H1 (cell line): ENCODE measurements around the gene ZC3H12C. TPM values are rescaled to one million over a fixed set of nuclear protein-coding genes. Genes with fewer than 3 reads are reported as not detected.

Source experiments
- CTCF ChIA-PET: fragments of 300-600 bp; sonication (Branson Sonifier 250); formaldehyde crosslinking; loops from one replicate; lab custom pipeline; 2021; ENCODE audit not compliant: partially characterized antibody; lab: Charles Lee
- POLR2A ChIA-PET: fragments of 300-600 bp; sonication (Branson Sonifier 250); formaldehyde crosslinking; loops from one replicate; lab custom pipeline; 2021; ENCODE audit warnings: inconsistent platforms; ENCODE audit not compliant: partially characterized antibody; lab: Charles Lee
- DNase-seq, 2 experiments: peaks; one replicate each; pipeline versions ENCODE4 v3.0.0 to v3.0.0-alpha.2; 2010 to 2022; ENCODE audit warnings: low spot score in 2 of 2, low read depth in 1 of 2, mixed read lengths in 1 of 2
- FAIRE-seq: peaks from 2 replicates; lab custom pipeline; 2011; peaks lifted over from hg19 to GRCh38; lab: Jason Lieb, UNC
- H2AFZ ChIP-seq: 2 replicates; pipeline ENCODE4 v1.8.1; 2012; ENCODE audit warnings: low read length, inconsistent platforms
- H2AK5ac ChIP-seq: 2 replicates; pipeline ENCODE4 v1.6.1; 2013; ENCODE audit warnings: low read depth, low read length
- H2BK120ac ChIP-seq: replicated peaks from 2 replicates; pipeline ENCODE3; 2013; ENCODE audit warnings: low read depth, low read length, inconsistent platforms
- H2BK12ac ChIP-seq: 2 replicates; pipeline ENCODE4 v1.6.1; 2013; ENCODE audit warnings: low read depth, low read length
- H2BK15ac ChIP-seq: 2 replicates; pipeline ENCODE4 v1.6.1; 2013; ENCODE audit warnings: low read length
- H2BK20ac ChIP-seq: 2 replicates; pipeline ENCODE4 v1.6.1; 2013; ENCODE audit warnings: low read length
- H2BK5ac ChIP-seq: 2 replicates; pipeline ENCODE4 v1.6.1; 2013; ENCODE audit warnings: low read depth, low read length
- H3K14ac ChIP-seq: 2 replicates; pipeline ENCODE4 v1.6.1; 2013; ENCODE audit warnings: inconsistent platforms; ENCODE audit not compliant: insufficient read length
- H3K18ac ChIP-seq: 2 replicates; pipeline ENCODE4 v1.6.1; 2013; ENCODE audit warnings: low read length; ENCODE audit errors: extremely low read depth
- H3K23ac ChIP-seq: 2 replicates; pipeline ENCODE4 v1.6.1; 2013; ENCODE audit warnings: inconsistent platforms; ENCODE audit not compliant: insufficient read length
- H3K23me2 ChIP-seq: 2 replicates; pipeline ENCODE4 v1.6.1; 2013; ENCODE audit warnings: low read depth, low read length
- H3K27ac ChIP-seq: 2 replicates; pipeline ENCODE4 v1.6.1; 2011; ENCODE audit warnings: low read depth, low read length, inconsistent platforms
- H3K27me3 ChIP-seq, 4 experiments: replicated peaks in 1 of 4; 1 replicate in 1 of 4; 2 replicates in 3 of 4; pipeline versions ENCODE4 v1.6.1 to v1.8.1; 2011 to 2013; ENCODE audit warnings: low read length in 3 of 4, mild to moderate bottlenecking in 3 of 4, inconsistent platforms in 2 of 4, mixed read lengths in 2 of 4, moderate library complexity in 1 of 4; ENCODE audit not compliant: control insufficient read depth in 3 of 4, insufficient read depth in 3 of 4; ENCODE audit errors: extremely low read depth in 1 of 4
- H3K36me3 ChIP-seq, 4 experiments: 2 replicates each; pipeline versions ENCODE4 v1.6.1 to v1.8.1; 2011 to 2013; ENCODE audit warnings: mild to moderate bottlenecking in 4 of 4, low read length in 3 of 4, moderate library complexity in 2 of 4, control low read depth in 1 of 4, inconsistent platforms in 1 of 4; ENCODE audit not compliant: insufficient read depth in 4 of 4, control insufficient read depth in 2 of 4
- H3K4ac ChIP-seq: replicated peaks from 2 replicates; pipeline ENCODE3; 2013; ENCODE audit warnings: low read length, low read depth, mixed read lengths, inconsistent platforms; ENCODE audit not compliant: insufficient read length
- H3K4me1 ChIP-seq, 4 experiments: replicated peaks in 1 of 4; 1 replicate in 1 of 4; 2 replicates in 3 of 4; pipeline versions ENCODE4 v1.6.1 to v1.8.1; 2011 to 2013; ENCODE audit warnings: low read length in 3 of 4, inconsistent platforms in 2 of 4, mixed read lengths in 1 of 4; ENCODE audit not compliant: insufficient read depth in 4 of 4, control insufficient read depth in 3 of 4
- H3K4me2 ChIP-seq, 2 experiments: 2 replicates each; pipeline versions ENCODE4 v1.6.1 to v1.8.1; 2011 to 2013; ENCODE audit warnings: low read depth in 2 of 2, low read length in 2 of 2, control low read depth in 1 of 2, inconsistent platforms in 1 of 2, mild to moderate bottlenecking in 1 of 2; ENCODE audit not compliant: insufficient read depth in 1 of 2
- H3K4me3 ChIP-seq, 4 experiments: fragments of 200-600, 300-600 bp in 1 of 4; sonication (generic), shearing (Covaris generic), sonication (Bioruptor Twin) in 1 of 4; 2 replicates each; pipeline versions ENCODE4 v1.5.1 to v1.8.1; 2011 to 2016; ENCODE audit warnings: low read length in 4 of 4, low read depth in 3 of 4, control low read depth in 2 of 4, inconsistent platforms in 2 of 4, mild to moderate bottlenecking in 2 of 4, mixed read lengths in 1 of 4, moderate library complexity in 1 of 4; ENCODE audit not compliant: insufficient read depth in 2 of 4; ENCODE audit errors: extremely low read depth in 1 of 4
- H3K56ac ChIP-seq: replicated peaks from 2 replicates; pipeline ENCODE3; 2013; ENCODE audit warnings: low read depth, mild to moderate bottlenecking, mixed read lengths, low read length, inconsistent platforms; ENCODE audit not compliant: insufficient read length
- H3K79me1 ChIP-seq: 2 replicates; pipeline ENCODE4 v1.6.1; 2013; ENCODE audit warnings: low read depth, low read length, control low read depth
- H3K79me2 ChIP-seq, 2 experiments: 2 replicates each; pipeline versions ENCODE4 v1.6.1 to v1.8.1; 2012 to 2013; ENCODE audit warnings: low read length in 2 of 2, mild to moderate bottlenecking in 2 of 2, inconsistent platforms in 1 of 2; ENCODE audit not compliant: insufficient read depth in 2 of 2, control insufficient read depth in 1 of 2
- H3K9ac ChIP-seq, 4 experiments: replicated peaks in 1 of 4; 1 replicate in 1 of 4; 2 replicates in 3 of 4; pipeline versions ENCODE4 v1.6.1 to v1.8.1; 2011 to 2013; ENCODE audit warnings: low read depth in 3 of 4, low read length in 3 of 4, control low read depth in 2 of 4, mild to moderate bottlenecking in 2 of 4, moderate library complexity in 2 of 4, inconsistent platforms in 1 of 4; ENCODE audit errors: extremely low read depth in 1 of 4
- H3K9me3 ChIP-seq, 2 experiments: 2 replicates each; pipeline versions ENCODE4 v1.6.1 to v1.8.1; 2012 to 2013; ENCODE audit warnings: mild to moderate bottlenecking in 2 of 2, moderate library complexity in 2 of 2, control low read depth in 1 of 2, inconsistent platforms in 1 of 2, low read depth in 1 of 2, low read length in 1 of 2, mixed read lengths in 1 of 2; ENCODE audit not compliant: insufficient read depth in 2 of 2
- H4K20me1 ChIP-seq, 2 experiments: replicated peaks in 1 of 2; 2 replicates each; pipeline versions ENCODE3 to v1.8.1; 2011 to 2013; ENCODE audit warnings: inconsistent platforms in 2 of 2, low read length in 2 of 2, mild to moderate bottlenecking in 1 of 2; ENCODE audit not compliant: insufficient read depth in 2 of 2, control insufficient read depth in 1 of 2
- H4K5ac ChIP-seq: 2 replicates; pipeline ENCODE4 v1.6.1; 2013; ENCODE audit warnings: low read length, low read depth, mixed read lengths, inconsistent platforms; ENCODE audit not compliant: insufficient read length
- H4K8ac ChIP-seq: 2 replicates; pipeline ENCODE4 v1.8.0; 2013; ENCODE audit warnings: mild to moderate bottlenecking, moderate library complexity, low read length, inconsistent platforms; ENCODE audit not compliant: insufficient read depth; ENCODE audit errors: extremely low read depth
- H4K91ac ChIP-seq: replicated peaks from 2 replicates; pipeline ENCODE3; 2013; ENCODE audit warnings: low read length, mixed read lengths, inconsistent platforms; ENCODE audit not compliant: insufficient read length
- CHD7 ChIP-seq: fragments of 300-600 bp; sonication (generic); IDR thresholded peaks from 2 replicates; pipeline ENCODE4 v1.7.1; 2012; ENCODE audit warnings: low read length, moderate library complexity, mild to moderate bottlenecking, inconsistent platforms; ENCODE audit not compliant: insufficient replicate concordance
- polyA plus RNA-seq, 7 experiments: library from polyadenylated mRNA; depleted of rRNA in 3 of 7; stranded (reverse) in 5 of 7; unstranded in 2 of 7; fragments of >200 nt in 5 of 7; fragments of 200-250 nt in 2 of 7; gene quantifications; 1 replicate in 5 of 7; 2 replicates in 1 of 7; 4 replicates in 1 of 7; pipeline versions ENCODE4 v1.2.1 to v1.2.3, GENCODE V29; 2011 to 2013; ENCODE audit warnings: missing spikeins in 2 of 7, mixed read lengths in 2 of 7
- total RNA-seq: library from RNA; stranded (reverse); fragmentation: NEBNext Ultra II Directional; extraction: Animal tissue kit (Norgen Biotek cat#: 25700); gene quantifications from 2 replicates; pipeline ENCODE4 v1.2.1, GENCODE V29; 2021

Gene ZC3H12C
- total and polyA plus RNA-seq, 2 of the 8 experiments (the other 6 are each of a cell fraction or from before 2014, with no cell fraction given), result 2.0 to 2.7 TPM

GRCh38 chr11:110153474-110153873 is 60.3 kb downstream of the ZC3H12C start:
- Histone ChIP-seq H4K91ac (no peak overlapping the region), H3K9me3 (no peaks in the 10 kb centered on the region), H2AFZ (no peak overlapping the region), H2BK20ac (no peak overlapping the region), H3K56ac (no peak overlapping the region), H4K20me1 (no peaks in the 10 kb centered on the region), H2BK15ac (no peak overlapping the region), H3K36me3 (no peaks in the 10 kb centered on the region; a peak in 1 of 8 replicates), H2BK12ac (no peak overlapping the region), H3K79me2 (no peaks in the 10 kb centered on the region), H3K4me3 (no peak overlapping the region), H3K27ac (no peak overlapping the region), H4K5ac (no peak overlapping the region), H3K23ac (no peak overlapping the region), H4K8ac (no peak overlapping the region), H3K27me3 (no peaks in the 10 kb centered on the region), H3K79me1 (no peaks in the 10 kb centered on the region), H3K4ac (no peak overlapping the region), H3K4me2 (no peak overlapping the region), H3K9ac (no peak overlapping the region), H3K14ac (no peak overlapping the region), H3K18ac (no peak overlapping the region), H2BK5ac (no peak overlapping the region), H3K4me1 (peaks cover 0 to 4% (median 0%) of the 10 kb centered on the region in 4 experiments; a peak in 1 of 7 replicates), H2BK120ac (no peak overlapping the region), H3K23me2 (no peaks in the 10 kb centered on the region), H2AK5ac (no peak overlapping the region)
- ChIA-PET CTCF (interaction anchor here (0.5 to 1.0 kb wide), 2 partner anchors 9 to 1637 kb away, joined by 3 read pairs; no protein-coding TSS in a partner anchor), POLR2A (interaction anchor here (0.7 kb wide), 1 partner anchor 1718 kb away, joined by 3 read pairs; no protein-coding TSS in a partner anchor)
- FAIRE-seq (no peak), DNase-seq (no peak)
- TF ChIP-seq CHD7, result no peak
